NT2/D1 (cell line): Measurements from ENCODE around the gene SLC15A3.

ENCODE experiments used
- SUZ12 ChIP-seq: IDR thresholded peaks from 2 replicates; pipeline ENCODE4 v1.6.1; 2011; ENCODE audit not compliant: insufficient read length, insufficient read depth; ENCODE audit errors: extremely low read depth
- YY1 ChIP-seq: IDR thresholded peaks from 2 replicates; pipeline ENCODE4 v1.6.1; 2011; ENCODE audit not compliant: insufficient read length, insufficient read depth
- ZNF274 ChIP-seq: IDR thresholded peaks from 2 replicates; pipeline ENCODE4 v1.6.1; 2011; ENCODE audit warnings: mild to moderate bottlenecking, low read depth, low read length

DNA sequence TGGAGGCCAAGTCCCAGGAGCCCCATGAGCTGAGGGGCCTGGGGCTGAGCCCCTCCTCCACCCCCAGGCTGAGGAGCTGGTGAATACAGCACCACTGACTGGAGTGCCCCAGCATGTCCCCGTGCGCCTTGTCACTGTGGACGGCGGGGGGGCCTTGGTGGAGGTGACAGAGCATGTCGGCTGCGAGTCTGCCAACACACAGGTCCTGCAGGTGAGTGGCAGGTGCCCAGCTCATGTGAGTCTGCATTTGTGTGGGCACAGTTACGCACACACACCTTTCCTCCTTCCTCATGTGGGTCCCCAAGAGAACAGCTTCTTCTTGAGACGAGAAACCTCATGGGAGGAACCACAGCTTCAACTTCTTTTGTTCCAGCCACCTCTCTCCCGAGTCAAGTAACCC lies 20.1 kb downstream of the SLC15A3 start:
- TF ChIP-seq YY1, result no peak
- no peak for TF ChIP-seq SUZ12
- no peak for TF ChIP-seq ZNF274
